Esophagus muscularis mucosa (tissue), 3 donors: ENCODE results near the gene ZNF526.

ENCODE experiments used
- EP300 ChIP-seq: sonication (generic); formaldehyde crosslinking; IDR thresholded peaks from one replicate; pipeline ENCODE4 v1.6.1; 2017; ENCODE audit warnings: antibody characterized with exemption
- TF ChIP-seq, protein P1 (sequence below), 3 experiments: fragments of 200-600 bp in 2 of 3; fragments of 450-650 bp in 1 of 3; sonication (generic) in 2 of 3; IDR thresholded peaks; one replicate each; pipeline ENCODE4 v1.5.1; 2017 to 2019; ENCODE audit warnings: antibody characterized with exemption in 3 of 3, mild to moderate bottlenecking in 2 of 3, moderate library complexity in 1 of 3

DNA sequence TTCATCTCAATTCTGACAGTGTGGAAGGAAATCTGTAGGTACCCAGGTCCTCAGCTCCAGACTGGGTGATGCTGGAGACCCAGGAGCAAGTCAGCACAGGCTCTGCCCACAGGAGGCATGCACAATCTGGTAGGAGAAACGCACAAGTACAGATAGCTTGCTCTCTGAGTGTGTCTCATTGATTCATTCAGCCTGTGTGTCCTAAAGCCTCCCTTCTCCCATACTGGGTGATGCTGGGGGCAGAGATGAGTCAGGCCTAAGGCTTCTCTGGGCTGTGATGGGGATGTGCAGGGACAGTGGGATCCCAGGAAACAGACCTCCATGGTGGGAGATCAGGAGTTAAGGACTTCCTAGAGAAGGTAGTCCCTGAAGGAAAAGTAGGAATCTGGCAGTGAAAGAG is 6.8 kb downstream of the ZNF526 start:
- TF ChIP-seq, protein P1, sequence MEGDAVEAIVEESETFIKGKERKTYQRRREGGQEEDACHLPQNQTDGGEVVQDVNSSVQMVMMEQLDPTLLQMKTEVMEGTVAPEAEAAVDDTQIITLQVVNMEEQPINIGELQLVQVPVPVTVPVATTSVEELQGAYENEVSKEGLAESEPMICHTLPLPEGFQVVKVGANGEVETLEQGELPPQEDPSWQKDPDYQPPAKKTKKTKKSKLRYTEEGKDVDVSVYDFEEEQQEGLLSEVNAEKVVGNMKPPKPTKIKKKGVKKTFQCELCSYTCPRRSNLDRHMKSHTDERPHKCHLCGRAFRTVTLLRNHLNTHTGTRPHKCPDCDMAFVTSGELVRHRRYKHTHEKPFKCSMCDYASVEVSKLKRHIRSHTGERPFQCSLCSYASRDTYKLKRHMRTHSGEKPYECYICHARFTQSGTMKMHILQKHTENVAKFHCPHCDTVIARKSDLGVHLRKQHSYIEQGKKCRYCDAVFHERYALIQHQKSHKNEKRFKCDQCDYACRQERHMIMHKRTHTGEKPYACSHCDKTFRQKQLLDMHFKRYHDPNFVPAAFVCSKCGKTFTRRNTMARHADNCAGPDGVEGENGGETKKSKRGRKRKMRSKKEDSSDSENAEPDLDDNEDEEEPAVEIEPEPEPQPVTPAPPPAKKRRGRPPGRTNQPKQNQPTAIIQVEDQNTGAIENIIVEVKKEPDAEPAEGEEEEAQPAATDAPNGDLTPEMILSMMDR (IDR thresholded peaks at IDR 0.05), result no peak
- TF ChIP-seq EP300, result no peak
